H1 (cell line): ENCODE results near the gene PCNX4. TPM values are rescaled to one million over a fixed set of nuclear protein-coding genes. Genes with fewer than 3 reads are reported as not detected.

Source experiments
- CBX5 ChIP-seq: fragments of 300-800, 300-1000 bp; sonication (generic); IDR thresholded peaks from 2 replicates; pipeline ENCODE4 v1.7.1; 2016; ENCODE audit warnings: antibody characterized with exemption, low read length, low read depth
- CHD1 ChIP-seq: IDR thresholded peaks from 2 replicates; pipeline ENCODE4 v1.6.1; 2012; ENCODE audit warnings: low read depth, low read length, improper control_type of control experiment
- CTBP2 ChIP-seq: IDR thresholded peaks from 2 replicates; pipeline ENCODE4 v1.7.0; 2011; ENCODE audit warnings: borderline replicate concordance, mild to moderate bottlenecking, moderate library complexity, mixed read lengths, low read length; ENCODE audit not compliant: insufficient read depth, insufficient read length
- GTF2F1 ChIP-seq: IDR thresholded peaks from 2 replicates; pipeline ENCODE4 v1.6.1; 2012; ENCODE audit warnings: low read depth, low read length, improper control_type of control experiment, borderline replicate concordance
- TAF1 ChIP-seq: IDR thresholded peaks from 2 replicates; pipeline ENCODE4 v1.6.1; 2011; ENCODE audit warnings: mild to moderate bottlenecking, low read depth, low read length
- polyA plus RNA-seq, 7 experiments: library from polyadenylated mRNA; depleted of rRNA in 3 of 7; stranded (reverse) in 5 of 7; unstranded in 2 of 7; fragments of >200 nt in 5 of 7; fragments of 200-250 nt in 2 of 7; gene quantifications; 1 replicate in 5 of 7; 2 replicates in 1 of 7; 4 replicates in 1 of 7; pipeline versions ENCODE4 v1.2.1 to v1.2.3, GENCODE V29; 2011 to 2013; ENCODE audit warnings: missing spikeins in 2 of 7, mixed read lengths in 2 of 7
- total RNA-seq: library from RNA; stranded (reverse); fragmentation: NEBNext Ultra II Directional; extraction: Animal tissue kit (Norgen Biotek cat#: 25700); gene quantifications from 2 replicates; pipeline ENCODE4 v1.2.1, GENCODE V29; 2021
- TF ChIP-seq, protein P1 (sequence below): IDR thresholded peaks from 2 replicates; pipeline ENCODE4 v1.6.1; 2012; ENCODE audit warnings: inconsistent platforms
- TF ChIP-seq, protein P2 (sequence below): fragments of 300-600 bp; sonication (generic); IDR thresholded peaks from 2 replicates; pipeline ENCODE4 v1.7.1; 2012; ENCODE audit warnings: low read length, moderate library complexity, mild to moderate bottlenecking, inconsistent platforms; ENCODE audit not compliant: insufficient replicate concordance

The PCNX4 gene
- total and polyA plus RNA-seq, 2 of the 8 experiments (the other 6 are each of a cell fraction or from before 2014, with no cell fraction given), result 28.4 to 35.5 TPM

DNA sequence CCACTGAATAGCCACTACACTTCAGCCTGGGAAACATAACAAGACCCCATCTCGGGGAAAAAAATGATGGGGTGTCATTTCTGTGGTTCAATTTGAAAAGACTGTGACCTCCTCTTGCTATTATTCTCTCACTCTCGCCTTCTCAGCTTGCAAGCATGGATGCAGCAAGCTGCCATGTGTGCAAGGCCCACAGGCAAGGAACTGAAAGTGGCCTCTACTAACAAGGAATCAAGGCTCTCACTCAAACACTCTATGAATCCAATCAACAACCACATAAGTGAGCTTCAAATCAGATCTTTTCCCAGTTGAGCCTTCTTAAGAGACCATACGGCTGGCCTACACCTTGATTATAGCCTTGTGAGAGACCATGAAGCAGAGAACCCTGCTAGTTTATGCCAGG, 91.4 kb downstream of the PCNX4 start (continued):
- TF ChIP-seq, protein P1, sequence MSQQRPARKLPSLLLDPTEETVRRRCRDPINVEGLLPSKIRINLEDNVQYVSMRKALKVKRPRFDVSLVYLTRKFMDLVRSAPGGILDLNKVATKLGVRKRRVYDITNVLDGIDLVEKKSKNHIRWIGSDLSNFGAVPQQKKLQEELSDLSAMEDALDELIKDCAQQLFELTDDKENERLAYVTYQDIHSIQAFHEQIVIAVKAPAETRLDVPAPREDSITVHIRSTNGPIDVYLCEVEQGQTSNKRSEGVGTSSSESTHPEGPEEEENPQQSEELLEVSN, result no peak
- TF ChIP-seq CBX5 (no peak), CHD1 (no peak), CTBP2 (no peak), TAF1 (no peak), GTF2F1 (no peak)
- TF ChIP-seq, protein P2, sequence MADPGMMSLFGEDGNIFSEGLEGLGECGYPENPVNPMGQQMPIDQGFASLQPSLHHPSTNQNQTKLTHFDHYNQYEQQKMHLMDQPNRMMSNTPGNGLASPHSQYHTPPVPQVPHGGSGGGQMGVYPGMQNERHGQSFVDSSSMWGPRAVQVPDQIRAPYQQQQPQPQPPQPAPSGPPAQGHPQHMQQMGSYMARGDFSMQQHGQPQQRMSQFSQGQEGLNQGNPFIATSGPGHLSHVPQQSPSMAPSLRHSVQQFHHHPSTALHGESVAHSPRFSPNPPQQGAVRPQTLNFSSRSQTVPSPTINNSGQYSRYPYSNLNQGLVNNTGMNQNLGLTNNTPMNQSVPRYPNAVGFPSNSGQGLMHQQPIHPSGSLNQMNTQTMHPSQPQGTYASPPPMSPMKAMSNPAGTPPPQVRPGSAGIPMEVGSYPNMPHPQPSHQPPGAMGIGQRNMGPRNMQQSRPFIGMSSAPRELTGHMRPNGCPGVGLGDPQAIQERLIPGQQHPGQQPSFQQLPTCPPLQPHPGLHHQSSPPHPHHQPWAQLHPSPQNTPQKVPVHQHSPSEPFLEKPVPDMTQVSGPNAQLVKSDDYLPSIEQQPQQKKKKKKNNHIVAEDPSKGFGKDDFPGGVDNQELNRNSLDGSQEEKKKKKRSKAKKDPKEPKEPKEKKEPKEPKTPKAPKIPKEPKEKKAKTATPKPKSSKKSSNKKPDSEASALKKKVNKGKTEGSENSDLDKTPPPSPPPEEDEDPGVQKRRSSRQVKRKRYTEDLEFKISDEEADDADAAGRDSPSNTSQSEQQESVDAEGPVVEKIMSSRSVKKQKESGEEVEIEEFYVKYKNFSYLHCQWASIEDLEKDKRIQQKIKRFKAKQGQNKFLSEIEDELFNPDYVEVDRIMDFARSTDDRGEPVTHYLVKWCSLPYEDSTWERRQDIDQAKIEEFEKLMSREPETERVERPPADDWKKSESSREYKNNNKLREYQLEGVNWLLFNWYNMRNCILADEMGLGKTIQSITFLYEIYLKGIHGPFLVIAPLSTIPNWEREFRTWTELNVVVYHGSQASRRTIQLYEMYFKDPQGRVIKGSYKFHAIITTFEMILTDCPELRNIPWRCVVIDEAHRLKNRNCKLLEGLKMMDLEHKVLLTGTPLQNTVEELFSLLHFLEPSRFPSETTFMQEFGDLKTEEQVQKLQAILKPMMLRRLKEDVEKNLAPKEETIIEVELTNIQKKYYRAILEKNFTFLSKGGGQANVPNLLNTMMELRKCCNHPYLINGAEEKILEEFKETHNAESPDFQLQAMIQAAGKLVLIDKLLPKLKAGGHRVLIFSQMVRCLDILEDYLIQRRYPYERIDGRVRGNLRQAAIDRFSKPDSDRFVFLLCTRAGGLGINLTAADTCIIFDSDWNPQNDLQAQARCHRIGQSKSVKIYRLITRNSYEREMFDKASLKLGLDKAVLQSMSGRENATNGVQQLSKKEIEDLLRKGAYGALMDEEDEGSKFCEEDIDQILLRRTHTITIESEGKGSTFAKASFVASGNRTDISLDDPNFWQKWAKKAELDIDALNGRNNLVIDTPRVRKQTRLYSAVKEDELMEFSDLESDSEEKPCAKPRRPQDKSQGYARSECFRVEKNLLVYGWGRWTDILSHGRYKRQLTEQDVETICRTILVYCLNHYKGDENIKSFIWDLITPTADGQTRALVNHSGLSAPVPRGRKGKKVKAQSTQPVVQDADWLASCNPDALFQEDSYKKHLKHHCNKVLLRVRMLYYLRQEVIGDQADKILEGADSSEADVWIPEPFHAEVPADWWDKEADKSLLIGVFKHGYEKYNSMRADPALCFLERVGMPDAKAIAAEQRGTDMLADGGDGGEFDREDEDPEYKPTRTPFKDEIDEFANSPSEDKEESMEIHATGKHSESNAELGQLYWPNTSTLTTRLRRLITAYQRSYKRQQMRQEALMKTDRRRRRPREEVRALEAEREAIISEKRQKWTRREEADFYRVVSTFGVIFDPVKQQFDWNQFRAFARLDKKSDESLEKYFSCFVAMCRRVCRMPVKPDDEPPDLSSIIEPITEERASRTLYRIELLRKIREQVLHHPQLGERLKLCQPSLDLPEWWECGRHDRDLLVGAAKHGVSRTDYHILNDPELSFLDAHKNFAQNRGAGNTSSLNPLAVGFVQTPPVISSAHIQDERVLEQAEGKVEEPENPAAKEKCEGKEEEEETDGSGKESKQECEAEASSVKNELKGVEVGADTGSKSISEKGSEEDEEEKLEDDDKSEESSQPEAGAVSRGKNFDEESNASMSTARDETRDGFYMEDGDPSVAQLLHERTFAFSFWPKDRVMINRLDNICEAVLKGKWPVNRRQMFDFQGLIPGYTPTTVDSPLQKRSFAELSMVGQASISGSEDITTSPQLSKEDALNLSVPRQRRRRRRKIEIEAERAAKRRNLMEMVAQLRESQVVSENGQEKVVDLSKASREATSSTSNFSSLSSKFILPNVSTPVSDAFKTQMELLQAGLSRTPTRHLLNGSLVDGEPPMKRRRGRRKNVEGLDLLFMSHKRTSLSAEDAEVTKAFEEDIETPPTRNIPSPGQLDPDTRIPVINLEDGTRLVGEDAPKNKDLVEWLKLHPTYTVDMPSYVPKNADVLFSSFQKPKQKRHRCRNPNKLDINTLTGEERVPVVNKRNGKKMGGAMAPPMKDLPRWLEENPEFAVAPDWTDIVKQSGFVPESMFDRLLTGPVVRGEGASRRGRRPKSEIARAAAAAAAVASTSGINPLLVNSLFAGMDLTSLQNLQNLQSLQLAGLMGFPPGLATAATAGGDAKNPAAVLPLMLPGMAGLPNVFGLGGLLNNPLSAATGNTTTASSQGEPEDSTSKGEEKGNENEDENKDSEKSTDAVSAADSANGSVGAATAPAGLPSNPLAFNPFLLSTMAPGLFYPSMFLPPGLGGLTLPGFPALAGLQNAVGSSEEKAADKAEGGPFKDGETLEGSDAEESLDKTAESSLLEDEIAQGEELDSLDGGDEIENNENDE, result no peak
- TF ChIP-seq, all 59 proteins: peak for 0
